Measurements from ENCODE around the gene LAMA4. TPM values are rescaled to one million over a fixed set of nuclear protein-coding genes. Genes with fewer than 3 reads are reported as not detected.

The LAMA4 gene
- total and polyA plus RNA-seq, 2 of the 13 experiments (the other 11 are each of a cell fraction or from before 2014, with no cell fraction given): not detected

DNA sequence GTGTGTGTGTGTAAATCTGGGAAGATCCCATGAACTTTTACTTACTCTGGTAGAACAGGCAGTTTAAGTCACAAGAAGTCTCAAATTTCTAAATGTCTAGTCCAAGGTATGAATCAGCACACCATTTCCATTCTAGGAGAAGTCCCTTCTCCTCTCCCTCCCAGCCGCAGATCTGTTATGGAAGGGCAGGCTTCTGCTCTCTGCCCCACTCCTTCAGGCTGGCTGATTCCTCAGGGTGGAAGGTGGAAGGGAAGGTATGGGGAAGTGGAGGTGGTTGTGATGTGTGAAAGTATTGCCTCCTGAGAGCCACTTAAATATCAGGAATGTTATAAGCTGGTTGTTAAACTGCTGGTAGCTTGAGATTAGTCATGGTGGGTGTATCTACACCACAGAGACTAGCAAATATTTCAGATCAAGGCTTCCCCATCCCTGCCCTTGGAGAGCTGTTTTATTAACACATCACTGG, 44.5 kb upstream of the LAMA4 start:
- Histone ChIP-seq H3K4me1 (ENCODE audit: insufficient read depth, low read length) (no peaks in the 10 kb centered on the region), H2AFZ (ENCODE audit: low read length) (no peak overlapping the region), H3K27me3 (ENCODE audit: control insufficient read depth in 1 of 2, insufficient read depth in 2 of 2, low read length in 2 of 2) (0 out of 5 replicates have a peak, but pooled peaks cover 0 to 3% of the 10 kb centered on the region in 2 experiments), H4K20me1 (ENCODE audit: insufficient read depth, low read length) (no peaks in the 10 kb centered on the region), H3K79me2 (ENCODE audit: insufficient read depth, low read length) (no peaks in the 10 kb centered on the region), H3K27ac (ENCODE audit: extremely low read length, insufficient read depth, low read length) (no peak overlapping the region), H3K9ac (ENCODE audit: insufficient read depth, low read depth, low read length) (no peak overlapping the region), H3K4me2 (ENCODE audit: low read depth, low read length) (no peak overlapping the region), H3K9me3 (ENCODE audit: low read length) (no peaks in the 10 kb centered on the region), H3K4me3 (replicated peaks in 1 of 3; ENCODE audit: insufficient read depth in 1 of 3, low read depth in 2 of 3, low read length in 3 of 3) (no peak overlapping the region), H3K36me3 (replicated peaks in 1 of 2; ENCODE audit: control insufficient read depth in 1 of 2, insufficient read depth in 2 of 2, low read length in 2 of 2) (no peaks in the 10 kb centered on the region)
- CTCF ChIA-PET (ENCODE audit: low intra/inter-chr PET ratio, low total read pairs): no interaction called here
- ATAC-seq (no peak), DNase-seq (ENCODE audit: low spot score) (no peak), FAIRE-seq (no peak)
- no TSS peak for BruUV-seq (replicated peaks)
- 0% methylated on average over 1 of the region's 1 CpG for WGBS (ENCODE audit: low lambda C conversion rate)
- intact Hi-C loops (cut with micrococcal nuclease; ENCODE audit: unreplicated experiment): no loop called here
- in situ Hi-C loops (cut with HindIII; ENCODE audit: extremely low pct_ligation_motif_present, low pct_unique_long_range_greater_than_20kb): no loop called here
- POLR2A ChIA-PET: no interaction called here
- TF ChIP-seq HMG20A (CRISPR knock-in tag; IDR thresholded peaks at IDR 0.05; ENCODE audit: borderline replicate concordance) (no peak), FOXC1 (CRISPR knock-in tag; IDR thresholded peaks at IDR 0.05; ENCODE audit: borderline replicate concordance) (no peak), FOXA3 (CRISPR knock-in tag; IDR thresholded peaks at IDR 0.05) (no peak), SP5 (CRISPR knock-in tag; IDR thresholded peaks at IDR 0.05; ENCODE audit: borderline replicate concordance, low read depth) (no peak), ZNF451 (CRISPR knock-in tag; IDR thresholded peaks at IDR 0.05) (no peak), CHD4 (IDR thresholded peaks at IDR 0.05; ENCODE audit: borderline replicate concordance, low read length) (no peak), AGO1 (IDR thresholded peaks at IDR 0.05; ENCODE audit: low read depth, low read length, poor library complexity, severe bottlenecking) (no peak), SYNCRIP (IDR thresholded peaks at IDR 0.05; ENCODE audit: insufficient read depth, low read depth, low read length) (no peak), MED13 (CRISPR knock-in tag; IDR thresholded peaks at IDR 0.05) (no peak), ZNF263 (CRISPR knock-in tag; IDR thresholded peaks at IDR 0.05) (no peak), ZNF484 (CRISPR knock-in tag; IDR thresholded peaks at IDR 0.05; ENCODE audit: borderline replicate concordance, low read depth) (no peak), ZBTB10 (CRISPR knock-in tag; IDR thresholded peaks at IDR 0.05; ENCODE audit: borderline replicate concordance) (no peak)
- TF ChIP-seq, protein P1, sequence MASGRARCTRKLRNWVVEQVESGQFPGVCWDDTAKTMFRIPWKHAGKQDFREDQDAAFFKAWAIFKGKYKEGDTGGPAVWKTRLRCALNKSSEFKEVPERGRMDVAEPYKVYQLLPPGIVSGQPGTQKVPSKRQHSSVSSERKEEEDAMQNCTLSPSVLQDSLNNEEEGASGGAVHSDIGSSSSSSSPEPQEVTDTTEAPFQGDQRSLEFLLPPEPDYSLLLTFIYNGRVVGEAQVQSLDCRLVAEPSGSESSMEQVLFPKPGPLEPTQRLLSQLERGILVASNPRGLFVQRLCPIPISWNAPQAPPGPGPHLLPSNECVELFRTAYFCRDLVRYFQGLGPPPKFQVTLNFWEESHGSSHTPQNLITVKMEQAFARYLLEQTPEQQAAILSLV (CRISPR knock-in tag; IDR thresholded peaks at IDR 0.05; ENCODE audit: borderline replicate concordance): no peak
- TF ChIP-seq, protein P2, sequence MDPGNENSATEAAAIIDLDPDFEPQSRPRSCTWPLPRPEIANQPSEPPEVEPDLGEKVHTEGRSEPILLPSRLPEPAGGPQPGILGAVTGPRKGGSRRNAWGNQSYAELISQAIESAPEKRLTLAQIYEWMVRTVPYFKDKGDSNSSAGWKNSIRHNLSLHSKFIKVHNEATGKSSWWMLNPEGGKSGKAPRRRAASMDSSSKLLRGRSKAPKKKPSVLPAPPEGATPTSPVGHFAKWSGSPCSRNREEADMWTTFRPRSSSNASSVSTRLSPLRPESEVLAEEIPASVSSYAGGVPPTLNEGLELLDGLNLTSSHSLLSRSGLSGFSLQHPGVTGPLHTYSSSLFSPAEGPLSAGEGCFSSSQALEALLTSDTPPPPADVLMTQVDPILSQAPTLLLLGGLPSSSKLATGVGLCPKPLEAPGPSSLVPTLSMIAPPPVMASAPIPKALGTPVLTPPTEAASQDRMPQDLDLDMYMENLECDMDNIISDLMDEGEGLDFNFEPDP (CRISPR knock-in tag; conservative IDR thresholded peaks at IDR 0.05): no peak
- TF ChIP-seq, protein P3, sequence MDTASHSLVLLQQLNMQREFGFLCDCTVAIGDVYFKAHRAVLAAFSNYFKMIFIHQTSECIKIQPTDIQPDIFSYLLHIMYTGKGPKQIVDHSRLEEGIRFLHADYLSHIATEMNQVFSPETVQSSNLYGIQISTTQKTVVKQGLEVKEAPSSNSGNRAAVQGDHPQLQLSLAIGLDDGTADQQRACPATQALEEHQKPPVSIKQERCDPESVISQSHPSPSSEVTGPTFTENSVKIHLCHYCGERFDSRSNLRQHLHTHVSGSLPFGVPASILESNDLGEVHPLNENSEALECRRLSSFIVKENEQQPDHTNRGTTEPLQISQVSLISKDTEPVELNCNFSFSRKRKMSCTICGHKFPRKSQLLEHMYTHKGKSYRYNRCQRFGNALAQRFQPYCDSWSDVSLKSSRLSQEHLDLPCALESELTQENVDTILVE (CRISPR knock-in tag; IDR thresholded peaks at IDR 0.05): no peak
- TF ChIP-seq, protein P4, sequence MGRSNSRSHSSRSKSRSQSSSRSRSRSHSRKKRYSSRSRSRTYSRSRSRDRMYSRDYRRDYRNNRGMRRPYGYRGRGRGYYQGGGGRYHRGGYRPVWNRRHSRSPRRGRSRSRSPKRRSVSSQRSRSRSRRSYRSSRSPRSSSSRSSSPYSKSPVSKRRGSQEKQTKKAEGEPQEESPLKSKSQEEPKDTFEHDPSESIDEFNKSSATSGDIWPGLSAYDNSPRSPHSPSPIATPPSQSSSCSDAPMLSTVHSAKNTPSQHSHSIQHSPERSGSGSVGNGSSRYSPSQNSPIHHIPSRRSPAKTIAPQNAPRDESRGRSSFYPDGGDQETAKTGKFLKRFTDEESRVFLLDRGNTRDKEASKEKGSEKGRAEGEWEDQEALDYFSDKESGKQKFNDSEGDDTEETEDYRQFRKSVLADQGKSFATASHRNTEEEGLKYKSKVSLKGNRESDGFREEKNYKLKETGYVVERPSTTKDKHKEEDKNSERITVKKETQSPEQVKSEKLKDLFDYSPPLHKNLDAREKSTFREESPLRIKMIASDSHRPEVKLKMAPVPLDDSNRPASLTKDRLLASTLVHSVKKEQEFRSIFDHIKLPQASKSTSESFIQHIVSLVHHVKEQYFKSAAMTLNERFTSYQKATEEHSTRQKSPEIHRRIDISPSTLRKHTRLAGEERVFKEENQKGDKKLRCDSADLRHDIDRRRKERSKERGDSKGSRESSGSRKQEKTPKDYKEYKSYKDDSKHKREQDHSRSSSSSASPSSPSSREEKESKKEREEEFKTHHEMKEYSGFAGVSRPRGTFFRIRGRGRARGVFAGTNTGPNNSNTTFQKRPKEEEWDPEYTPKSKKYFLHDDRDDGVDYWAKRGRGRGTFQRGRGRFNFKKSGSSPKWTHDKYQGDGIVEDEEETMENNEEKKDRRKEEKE (IDR thresholded peaks at IDR 0.05): no peak
